T-helper 2 cell treated with Interferon-gamma antibody and Interleukin-4, amounts not matched to agents 100 ng/mL and 5 ng/mL, for 36 hours (primary cell): ENCODE data around the gene MAT2A. TPM values are rescaled to one million over a fixed set of nuclear protein-coding genes. Genes with fewer than 3 reads are reported as not detected.
"Not testable (repeated sequence)": the region's sequence is repeated elsewhere in the genome, so short reads cannot be mapped to it uniquely, and the experiment has no call there.

Source experiments
- intact Hi-C: fragments of 100-400 bp; cut with micrococcal nuclease; formaldehyde crosslinking; loops from one replicate; pipeline ENCODE4 v1.15.1; 2023
- total RNA-seq: library from RNA; stranded (reverse); gene quantifications from 2 replicates; pipeline ENCODE4 v1.2.3, GENCODE V29; 2022

The MAT2A gene
- total RNA-seq, 1 donor from 2014 or later = 333 TPM

- intact Hi-C loops = no loop called here
These were observed 8.3 kb downstream of the MAT2A start for GRCh38 chr2:85547089-85547858.

- intact Hi-C loops = no loop called here
These were observed 9.1 kb downstream of the MAT2A start for GRCh38 chr2:85547859-85548607.

GRCh38 chr2:85548608-85548900 is 9.6 kb downstream of the MAT2A start:
- intact Hi-C loops = no loop called here

GRCh38 chr2:85549095-85549494 is 10.1 kb downstream of the MAT2A start:
- intact Hi-C loops = no loop called here

GRCh38 chr2:85549826-85550225 is 10.9 kb downstream of the MAT2A start:
- intact Hi-C loops = no loop called here

GRCh38 chr2:85550486-85550885 is 11.5 kb downstream of the MAT2A start:
- intact Hi-C loops = no loop called here

GRCh38 chr2:85551698-85552678 is 13.0 kb downstream of the MAT2A start:
- intact Hi-C loops = loop anchor here (1.0 to 2.0 kb wide), 4 partner anchors 13 to 197 kb away; partner anchors contain the start of genes ELMOD3, MAT2A and RETSAT

GRCh38 chr2:85553184-85553583 is 14.2 kb downstream of the MAT2A start:
- intact Hi-C loops = loop anchor here (2.0 kb wide), 1 partner anchor 198 kb away; the partner anchor contains the start of genes ELMOD3 and RETSAT

GRCh38 chr2:85554980-85555612 is 16.1 kb downstream of the MAT2A start:
- intact Hi-C loops = no loop called here

GRCh38 chr2:85557130-85557529 is 18.2 kb downstream of the MAT2A start:
- intact Hi-C loops = no loop called here

- intact Hi-C loops = no loop called here
These were observed 19.2 kb downstream of the MAT2A start for GRCh38 chr2:85558160-85558559.

- intact Hi-C loops = not testable (repeated sequence)
These were observed 21.4 kb downstream of the MAT2A start for GRCh38 chr2:85560403-85560726.

- intact Hi-C loops = loop anchor here (1.0 kb wide), 5 partner anchors 22 to 233 kb away; partner anchors contain the start of genes ELMOD3, MAT2A, RETSAT and RNF181
These were observed 21.9 kb downstream of the MAT2A start for GRCh38 chr2:85560812-85561279.

GRCh38 chr2:85561280-85562212 is 22.6 kb downstream of the MAT2A start, which contains the start of gene GGCX:
GGCX (minus strand) TSS chr2:85561493; CDS start chr2:85561428, 65 bp downstream.
- intact Hi-C loops = loop anchor here (1.0 kb wide), 5 partner anchors 22 to 233 kb away; partner anchors contain the start of genes ELMOD3, MAT2A, RETSAT and RNF181

- intact Hi-C loops = no loop called here
These were observed 25.2 kb downstream of the MAT2A start for GRCh38 chr2:85564144-85564563.

GRCh38 chr2:85566265-85566664 is 27.3 kb downstream of the MAT2A start:
- intact Hi-C loops = no loop called here

GRCh38 chr2:85575739-85576138 is 36.8 kb downstream of the MAT2A start:
- intact Hi-C loops = no loop called here

- intact Hi-C loops = no loop called here
These were observed 38.1 kb downstream of the MAT2A start for GRCh38 chr2:85577063-85577385.

- intact Hi-C loops = loop anchor here (2.0 kb wide), 1 partner anchor 17 kb away; the partner anchor contains the start of gene RNF181
These were observed 38.6 kb downstream of the MAT2A start, which contains the start of gene VAMP8 for GRCh38 chr2:85577386-85578242. VAMP8 (plus strand) TSS chr2:85577586; CDS start chr2:85577647, 61 bp downstream.
